Skeletal muscle tissue (tissue), 4 donors: ENCODE measurements around the gene SPNS2. TPM values are rescaled to one million over a fixed set of nuclear protein-coding genes. Genes with fewer than 3 reads are reported as not detected.

Source experiments
- H3K27ac ChIP-seq: one replicate; pipeline ENCODE4 v1.7.0; 2013; ENCODE audit warnings: mild to moderate bottlenecking, low read depth, low read length, inconsistent platforms
- H3K27me3 ChIP-seq, 3 donors: one replicate each; pipeline ENCODE4 v1.7.0; 2013; ENCODE audit warnings: low read length in 3 of 3; ENCODE audit not compliant: control insufficient read depth in 3 of 3, insufficient read depth in 3 of 3
- H3K36me3 ChIP-seq, 3 donors: one replicate each; pipeline ENCODE4 v1.7.0; 2013; ENCODE audit warnings: low read length in 3 of 3; ENCODE audit not compliant: control insufficient read depth in 3 of 3, insufficient read depth in 3 of 3
- H3K4me1 ChIP-seq, 3 donors: one replicate each; pipeline ENCODE4 v1.7.0; 2013; ENCODE audit warnings: low read length in 3 of 3, mild to moderate bottlenecking in 3 of 3; ENCODE audit not compliant: control insufficient read depth in 3 of 3, insufficient read depth in 3 of 3
- H3K4me3 ChIP-seq, 3 donors: one replicate each; pipeline ENCODE4 v1.7.0; 2013; ENCODE audit warnings: low read length in 3 of 3
- H3K9ac ChIP-seq, 3 donors: one replicate each; pipeline ENCODE4 v1.7.0; 2013; ENCODE audit warnings: low read length in 3 of 3, mild to moderate bottlenecking in 3 of 3, moderate library complexity in 2 of 3, low read depth in 1 of 3
- H3K9me3 ChIP-seq, 3 donors: one replicate each; pipeline ENCODE4 v1.7.0; 2013; ENCODE audit warnings: low read length in 3 of 3; ENCODE audit not compliant: control insufficient read depth in 3 of 3
- total RNA-seq: library from RNA; depleted of rRNA; stranded (reverse); fragments of >200 nt; gene quantifications from one replicate; pipeline ENCODE4 v1.2.3, GENCODE V29; 2014
- donor health status: Osteomylitis.

SPNS2 gene
- total RNA-seq, 1 donor from 2014 or later, result 2.6 TPM

DNA sequence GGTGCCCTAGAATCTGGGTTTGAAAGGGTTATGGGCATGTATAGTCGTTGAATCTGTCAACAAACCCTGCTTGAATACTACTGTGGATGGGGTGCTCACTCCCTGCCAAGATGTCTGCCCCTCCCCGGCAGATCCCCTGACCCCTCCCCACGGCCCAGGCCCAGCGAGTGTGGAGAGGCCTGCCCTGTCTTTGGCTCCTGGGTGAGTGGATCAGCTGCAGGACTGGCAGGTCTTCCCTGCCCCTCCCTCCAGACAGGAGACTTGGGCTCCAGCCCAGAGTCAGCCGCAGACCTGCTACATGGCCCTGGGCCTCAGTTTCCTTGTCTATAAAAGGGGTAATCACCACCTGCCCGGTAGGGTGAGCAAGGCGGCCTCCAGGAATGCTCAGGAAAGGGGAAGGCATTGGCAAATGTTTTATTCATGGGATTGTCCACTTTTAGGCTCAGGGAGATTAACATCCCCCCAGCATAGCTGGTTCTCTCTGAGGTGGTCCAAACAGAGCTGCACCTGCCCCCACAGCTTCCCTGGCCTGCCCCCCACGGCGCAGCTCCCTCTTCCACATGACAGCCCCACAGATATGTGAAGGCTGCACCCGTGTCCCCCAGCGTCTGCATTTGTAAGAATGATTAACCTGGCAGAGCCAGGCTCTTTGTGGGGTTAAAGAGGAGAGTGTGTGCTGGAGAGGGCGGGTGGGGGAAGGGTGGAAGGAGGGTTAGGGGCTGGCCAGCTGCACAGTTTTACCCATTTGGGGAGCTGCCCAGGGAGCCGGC lies 18.5 kb upstream of the SPNS2 start:
- Histone ChIP-seq H3K4me3 (no peak overlapping the region), H3K9ac (no peak overlapping the region), H3K36me3 (no peaks in the 10 kb centered on the region), H3K27me3 (peaks cover 0 to 13% (median 7%) of the 10 kb centered on the region in 3 donors), H3K4me1 (peaks cover 0 to 14% (median 10%) of the 10 kb centered on the region in 3 donors), H3K9me3 (no peaks in the 10 kb centered on the region), H3K27ac (no peak overlapping the region)

DNA sequence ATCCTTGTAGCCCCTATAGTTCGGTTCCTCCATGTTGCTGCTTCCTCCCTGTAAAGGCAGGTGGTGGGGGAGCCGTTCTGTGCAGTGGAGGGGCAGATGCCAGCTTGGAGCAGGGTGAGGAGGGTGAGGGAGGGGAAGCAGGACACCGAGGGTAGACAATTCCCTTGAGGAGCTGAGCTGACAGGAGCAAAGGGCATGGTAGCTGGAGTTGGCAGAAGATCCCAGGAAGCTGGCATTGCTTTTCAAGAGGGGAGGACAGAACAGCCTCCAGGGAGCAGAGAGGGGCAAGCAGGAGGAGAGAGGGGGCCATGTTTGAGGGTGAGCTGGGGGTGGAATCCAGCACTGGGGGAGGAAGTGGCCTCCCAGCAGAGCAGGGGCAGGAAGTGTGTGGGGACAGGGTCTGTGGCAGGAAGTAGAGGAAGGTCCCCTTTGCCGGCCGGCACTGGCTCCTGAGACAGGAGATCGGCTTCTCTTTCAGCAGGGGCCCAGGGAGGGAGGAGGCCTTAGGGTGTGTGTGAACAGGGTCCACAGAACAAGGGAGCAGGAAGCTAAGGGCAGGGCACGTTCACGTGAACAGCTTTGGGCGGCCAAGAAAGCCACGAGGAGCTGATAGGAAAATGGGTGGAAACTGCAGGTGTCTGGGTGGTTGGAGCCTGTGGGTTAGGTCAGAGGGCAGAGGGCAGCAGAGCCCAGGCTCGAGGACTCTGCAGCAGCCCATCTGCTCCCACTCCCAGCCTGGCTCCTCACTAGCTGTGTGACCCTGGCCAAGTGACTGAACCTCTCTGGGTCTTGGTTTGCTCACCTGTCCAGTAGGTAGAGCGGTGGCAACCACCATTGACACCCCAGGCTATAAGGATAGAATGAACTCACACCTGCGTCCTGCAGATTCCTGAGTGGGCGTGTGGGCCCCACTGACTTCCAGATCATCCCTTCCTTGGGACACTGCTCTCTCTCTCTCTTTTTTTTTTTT lies 17.5 kb upstream of the SPNS2 start:
- no peak overlapping the region for H3K9ac ChIP-seq
- H3K27me3 ChIP-seq, result peaks cover 0 to 8% (median 7%) of the 10 kb centered on the region in 3 donors
- H3K4me3 ChIP-seq, result no peak overlapping the region
- no peaks in the 10 kb centered on the region for H3K9me3 ChIP-seq
- H3K4me1 ChIP-seq, result peaks cover 0 to 9% (median 8%) of the 10 kb centered on the region in 3 donors
- no peak overlapping the region for H3K27ac ChIP-seq
- no peaks in the 10 kb centered on the region for H3K36me3 ChIP-seq

- peaks cover 0 to 8% (median 7%) of the 10 kb centered on the region in 3 donors for H3K27me3 ChIP-seq
- H3K4me1 ChIP-seq, result peaks cover 0 to 9% (median 3%) of the 10 kb centered on the region in 3 donors
- no peak overlapping the region for H3K27ac ChIP-seq
- H3K4me3 ChIP-seq, result no peak overlapping the region
- no peak overlapping the region for H3K9ac ChIP-seq
- no peaks in the 10 kb centered on the region for H3K9me3 ChIP-seq
- no peaks in the 10 kb centered on the region for H3K36me3 ChIP-seq
Measured at GRCh38 chr17:4482338-4483011, 16.2 kb upstream of the SPNS2 start.

GRCh38 chr17:4483012-4483840 lies 15.5 kb upstream of the SPNS2 start:
- no peak overlapping the region for H3K9ac ChIP-seq
- no peaks in the 10 kb centered on the region for H3K9me3 ChIP-seq
- H3K27me3 ChIP-seq, result peaks cover 0 to 8% (median 7%) of the 10 kb centered on the region in 3 donors
- peaks cover 0 to 9% (median 3%) of the 10 kb centered on the region in 3 donors for H3K4me1 ChIP-seq
- H3K27ac ChIP-seq, result no peak overlapping the region
- no peaks in the 10 kb centered on the region for H3K36me3 ChIP-seq
- no peak overlapping the region for H3K4me3 ChIP-seq

GRCh38 chr17:4485676-4486646 lies 12.7 kb upstream of the SPNS2 start:
- H3K27ac ChIP-seq, result no peak overlapping the region
- no peaks in the 10 kb centered on the region for H3K36me3 ChIP-seq
- no peak overlapping the region for H3K9ac ChIP-seq
- peaks cover 0 to 6% (median 1%) of the 10 kb centered on the region in 3 donors for H3K4me1 ChIP-seq
- no peak overlapping the region for H3K4me3 ChIP-seq
- H3K27me3 ChIP-seq, result peaks cover 0 to 6% (median under 1%) of the 10 kb centered on the region in 3 donors
- no peaks in the 10 kb centered on the region for H3K9me3 ChIP-seq

DNA sequence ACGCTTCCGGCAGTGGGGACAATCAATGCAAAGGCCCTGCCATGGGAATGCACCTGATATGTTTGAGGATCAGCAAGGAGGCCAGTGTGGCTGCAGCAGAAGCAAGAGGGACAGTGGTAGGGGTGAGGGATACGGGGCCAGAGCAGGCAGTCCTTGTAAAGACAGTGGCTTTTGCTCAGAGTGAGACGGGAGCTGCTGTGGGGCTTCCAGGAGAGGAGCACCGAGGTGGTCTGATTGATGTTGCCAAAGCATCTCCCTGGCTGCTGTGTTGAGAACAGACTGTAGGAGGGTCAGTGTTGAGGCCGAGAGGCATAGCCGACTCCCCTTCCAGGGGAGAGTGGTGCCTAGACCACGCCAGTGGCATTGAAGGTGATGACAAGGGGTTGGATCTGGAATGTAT lies 11.4 kb upstream of the SPNS2 start:
- no peak overlapping the region for H3K9ac ChIP-seq
- H3K27ac ChIP-seq, result no peak overlapping the region
- no peaks in the 10 kb centered on the region for H3K27me3 ChIP-seq
- H3K4me3 ChIP-seq, result no peak overlapping the region
- no peaks in the 10 kb centered on the region for H3K4me1 ChIP-seq
- H3K36me3 ChIP-seq, result no peaks in the 10 kb centered on the region
- peaks cover 0 to 2% (median 0%) of the 10 kb centered on the region in 3 donors for H3K9me3 ChIP-seq

- H3K9ac ChIP-seq, result no peak overlapping the region
- H3K27me3 ChIP-seq, result no peaks in the 10 kb centered on the region
- no peaks in the 10 kb centered on the region for H3K36me3 ChIP-seq
- no peak overlapping the region for H3K27ac ChIP-seq
- H3K4me1 ChIP-seq, result no peaks in the 10 kb centered on the region
- H3K4me3 ChIP-seq, result no peak overlapping the region
- H3K9me3 ChIP-seq, result peaks cover 0 to 2% (median 0%) of the 10 kb centered on the region in 3 donors
Measured at GRCh38 chr17:4487820-4488716, 10.6 kb upstream of the SPNS2 start.
